IMR-90 (cell line): ENCODE measurements around the gene BHLHA15. TPM values are rescaled to one million over a fixed set of nuclear protein-coding genes. Genes with fewer than 3 reads are reported as not detected.
"Not testable (repeated sequence)": the region's sequence is repeated elsewhere in the genome, so short reads cannot be mapped to it uniquely, and the experiment has no call there.

ENCODE experiments used
- ATAC-seq: fragments of 200-7000 bp; cut with Tn5 transposase; 2 replicates; pipeline ENCODE4 v1.9.1; 2020; ENCODE audit warnings: low read depth, mild to moderate bottlenecking, moderate library complexity
- BruUV-seq: library from RNA; stranded (reverse); fragments of 400-500 nt; replicated peaks from 2 replicates; lab custom pipeline; 2021; lab: Mats Ljungman, UMichigan
- CTCF ChIA-PET: fragments of 300-600 bp; formaldehyde crosslinking; extraction: SDS; loops from one replicate; lab custom pipeline; 2021; ENCODE audit warnings: antibody characterized with exemption; lab: Yijun Ruan, JAX
- POLR2A ChIA-PET: fragments of 300-600 bp; sonication (Branson Sonifier 250); formaldehyde crosslinking; loops from one replicate; lab custom pipeline; 2022; ENCODE audit warnings: antibody characterized with exemption; ENCODE audit not compliant: unreplicated experiment; lab: Charles Lee
- DNase-seq: peaks from one replicate; pipeline ENCODE4 v3.0.0; 2013
- H2AFZ ChIP-seq: replicated peaks from 2 replicates; pipeline ENCODE3; 2013; ENCODE audit warnings: low read length, mild to moderate bottlenecking; ENCODE audit not compliant: poor library complexity
- H2AK5ac ChIP-seq: 2 replicates; pipeline ENCODE4 v1.6.1; 2013; ENCODE audit warnings: low read depth, low read length, inconsistent platforms
- H2AK9ac ChIP-seq: replicated peaks from 2 replicates; pipeline ENCODE3; 2013; ENCODE audit warnings: mild to moderate bottlenecking, low read depth, low read length, moderate library complexity; ENCODE audit not compliant: poor library complexity
- H2BK120ac ChIP-seq: 2 replicates; pipeline ENCODE4 v1.6.1; 2013; ENCODE audit warnings: low read depth, low read length, inconsistent platforms
- H2BK15ac ChIP-seq: 3 replicates; pipeline ENCODE4 v1.6.1; 2013; ENCODE audit warnings: low read depth, low read length, inconsistent platforms
- H2BK20ac ChIP-seq: 2 replicates; pipeline ENCODE4 v1.6.1; 2013; ENCODE audit warnings: low read depth, mild to moderate bottlenecking, inconsistent platforms, low read length, moderate library complexity
- H2BK5ac ChIP-seq: 2 replicates; pipeline ENCODE4 v1.6.1; 2013; ENCODE audit warnings: mild to moderate bottlenecking, low read depth, low read length, inconsistent platforms; ENCODE audit not compliant: poor library complexity, severe bottlenecking
- H3K14ac ChIP-seq: replicated peaks from 2 replicates; pipeline ENCODE4 v1.6.1; 2013; ENCODE audit warnings: low read depth, low read length, inconsistent platforms
- H3K18ac ChIP-seq: 2 replicates; pipeline ENCODE4 v1.6.1; 2013; ENCODE audit warnings: low read depth, low read length, control low read depth
- H3K23ac ChIP-seq: 2 replicates; pipeline ENCODE4 v1.6.1; 2013; ENCODE audit warnings: low read depth, low read length, inconsistent platforms
- H3K27ac ChIP-seq: 2 replicates; pipeline ENCODE4 v1.5.1; 2013; ENCODE audit warnings: mild to moderate bottlenecking, control low read depth, low read length; ENCODE audit not compliant: insufficient read depth
- H3K27me3 ChIP-seq: 2 replicates; pipeline ENCODE4 v1.6.1; 2013; ENCODE audit warnings: low read length; ENCODE audit not compliant: control insufficient read depth, insufficient read depth
- H3K36me3 ChIP-seq: 2 replicates; pipeline ENCODE4 v1.6.1; 2013; ENCODE audit warnings: low read length, mixed read lengths; ENCODE audit not compliant: control insufficient read depth, insufficient read depth
- H3K4ac ChIP-seq: 2 replicates; pipeline ENCODE4 v1.6.1; 2013; ENCODE audit warnings: low read depth, low read length, inconsistent platforms
- H3K4me1 ChIP-seq: 2 replicates; pipeline ENCODE4 v1.6.1; 2013; ENCODE audit warnings: low read length, mixed read lengths; ENCODE audit not compliant: control insufficient read depth, insufficient read depth
- H3K4me2 ChIP-seq: 2 replicates; pipeline ENCODE4 v1.6.1; 2013; ENCODE audit warnings: low read depth, mild to moderate bottlenecking, control low read depth, low read length, moderate library complexity
- H3K4me3 ChIP-seq: 2 replicates; pipeline ENCODE4 v1.5.1; 2013; ENCODE audit warnings: low read depth, mild to moderate bottlenecking, control low read depth, low read length, moderate library complexity; ENCODE audit not compliant: insufficient read depth
- H3K56ac ChIP-seq: 2 replicates; pipeline ENCODE4 v1.6.1; 2013; ENCODE audit warnings: low read length, inconsistent platforms; ENCODE audit not compliant: insufficient read depth; ENCODE audit errors: extremely low read depth
- H3K79me1 ChIP-seq, 2 experiments: 2 replicates each; pipeline ENCODE4 v1.6.1; 2013; ENCODE audit warnings: low read length in 2 of 2, inconsistent platforms in 1 of 2, low read depth in 1 of 2
- H3K9ac ChIP-seq: 2 replicates; pipeline ENCODE4 v1.6.1; 2013; ENCODE audit warnings: low read depth, low read length, control low read depth
- H3K9me1 ChIP-seq: 2 replicates; pipeline ENCODE4 v1.6.1; 2013; ENCODE audit warnings: low read length, inconsistent platforms; ENCODE audit not compliant: insufficient read depth
- H3K9me3 ChIP-seq: 2 replicates; pipeline ENCODE4 v1.6.1; 2013; ENCODE audit warnings: low read length; ENCODE audit not compliant: control insufficient read depth, insufficient read depth
- H4K20me1 ChIP-seq: 2 replicates; pipeline ENCODE4 v1.6.1; 2013; ENCODE audit warnings: low read length, inconsistent platforms; ENCODE audit not compliant: insufficient read depth
- H4K5ac ChIP-seq: 2 replicates; pipeline ENCODE4 v1.6.1; 2013; ENCODE audit warnings: mild to moderate bottlenecking, low read depth, low read length, control low read depth
- H4K8ac ChIP-seq, 2 experiments: 2 replicates each; pipeline ENCODE4 v1.6.1; 2013; ENCODE audit warnings: low read depth in 2 of 2, low read length in 2 of 2, control low read depth in 1 of 2, inconsistent platforms in 1 of 2
- H4K91ac ChIP-seq: 2 replicates; pipeline ENCODE4 v1.6.1; 2013; ENCODE audit warnings: low read depth, low read length, inconsistent platforms; ENCODE audit not compliant: insufficient read depth
- BHLHE40 ChIP-seq: fragments of 150-350 bp; IDR thresholded peaks from 2 replicates; pipeline ENCODE4 v1.6.1; 2016; ENCODE audit warnings: mild to moderate bottlenecking, low read depth, low read length
- CHD1 ChIP-seq: IDR thresholded peaks from 2 replicates; pipeline ENCODE4 v1.6.1; 2012; ENCODE audit warnings: low read depth, low read length, improper control_type of control experiment
- CTCF ChIP-seq: conservative IDR thresholded peaks from 2 replicates; pipeline ENCODE4 v1.5.1; 2012; ENCODE audit warnings: mild to moderate bottlenecking, low read depth, low read length, improper control_type of control experiment
- WGBS, 2 experiments: methylation state at CpG; one replicate each; pipeline versions ENCODE4 v1.1.5 to v1.1.7; 2013; ENCODE audit warnings: missing lambda C conversion rate in 2 of 2; ENCODE audit not compliant: insufficient read length in 1 of 2; ENCODE audit errors: extremely low coverage in 2 of 2; 5-methylcytosine and 5-hydroxymethylcytosine counted together
- dilution Hi-C: fragments of 300-500 bp; cut with HindIII; formaldehyde crosslinking; loops from one replicate; pipeline ENCODE4 v1.14.3; 2018; ENCODE audit warnings: low sequenced_read_pairs; ENCODE audit not compliant: unreplicated experiment
- in situ Hi-C: fragments of 300-500 bp; cut with MboI; formaldehyde crosslinking; loops from 3 replicates; pipeline ENCODE4 v1.14.3; 2019; ENCODE audit warnings: low sequenced_read_pairs, inconsistent platforms, mixed read lengths
- intact Hi-C: fragments of 100-400 bp; cut with micrococcal nuclease; formaldehyde crosslinking; loops from 2 replicates; pipeline ENCODE4 v1.10.0; 2022
- polyA plus RNA-seq, 3 experiments: library from polyadenylated mRNA; depleted of rRNA; stranded (reverse); fragments of >200 nt; gene quantifications; 2 replicates each; pipeline ENCODE4 v1.2.3, GENCODE V29; 2012; ENCODE audit warnings: low replicate concordance in 1 of 3
- total RNA-seq: library from RNA; depleted of rRNA; stranded (reverse); fragments of >200 nt; gene quantifications from 2 replicates; pipeline ENCODE4 v1.2.3, GENCODE V29; 2012

BHLHA15 gene
- total and polyA plus RNA-seq, 2 of the 4 experiments (the other 2 are of a cell fraction): not detected

GRCh38 chr7:98217623-98218582 is 6.7 kb downstream of the BHLHA15 start:
- H3K9me1 ChIP-seq: no peaks in the 10 kb centered on the region
- H3K9ac ChIP-seq: no peak overlapping the region
- H3K9me3 ChIP-seq: no peaks in the 10 kb centered on the region
- no peak overlapping the region for H3K27ac ChIP-seq
- H2BK5ac ChIP-seq: no peak overlapping the region
- no peaks in the 10 kb centered on the region for H4K20me1 ChIP-seq
- no peak for ATAC-seq
- no peak for DNase-seq
- H3K56ac ChIP-seq: no peak overlapping the region
- intact Hi-C loops (no loop called here), dilution Hi-C loops (no loop called here), in situ Hi-C loops (no loop called here)
- no peak overlapping the region for H3K14ac ChIP-seq
- H4K8ac ChIP-seq: no peak overlapping the region
- BruUV-seq: no TSS peak
- H3K36me3 ChIP-seq: peaks cover 27% of the 10 kb centered on the region
- no peak overlapping the region for H3K4me2 ChIP-seq
- TF ChIP-seq BHLHE40 (no peak), CTCF (no peak), CHD1 (no peak)
- H3K4me3 ChIP-seq: no peak overlapping the region
- H3K4ac ChIP-seq: no peak overlapping the region; the same call in 1 of the 2 replicates
- no peak overlapping the region for H3K18ac ChIP-seq
- POLR2A ChIA-PET: no interaction called here
- H2BK20ac ChIP-seq: no peak overlapping the region
- no peak overlapping the region for H2AFZ ChIP-seq
- no peak overlapping the region for H4K5ac ChIP-seq
- no peak overlapping the region for H4K91ac ChIP-seq
- no peak overlapping the region for H2AK5ac ChIP-seq
- no peaks in the 10 kb centered on the region for H3K27me3 ChIP-seq
- peaks cover 3% of the 10 kb centered on the region for H3K4me1 ChIP-seq
- no peak overlapping the region for H2BK15ac ChIP-seq
- no peak overlapping the region for H3K23ac ChIP-seq
- no peak overlapping the region for H2BK120ac ChIP-seq
- CTCF ChIA-PET: no interaction called here
- H2AK9ac ChIP-seq: peak overlapping the region; percentile 81
- no peaks in the 10 kb centered on the region for H3K79me1 ChIP-seq
- 90% methylated on average over 10 of the region's 41 CpGs; no CpG with 5 or more reads in 1 of the 2 experiments for WGBS, 2 experiments

GRCh38 chr7:98219382-98219781 is 8.1 kb downstream of the BHLHA15 start:
- DNase-seq, CTCF ChIA-PET, BruUV-seq: not testable (repeated sequence)

More at GRCh38 chr7:98219382-98219781, 8.1 kb downstream of the BHLHA15 start:
- H3K4me2 ChIP-seq, H4K91ac ChIP-seq, H4K8ac ChIP-seq, H3K4me1 ChIP-seq, in situ Hi-C loops, H3K79me1 ChIP-seq, intact Hi-C loops, H3K9me3 ChIP-seq, H2AK9ac ChIP-seq, H2AK5ac ChIP-seq, POLR2A ChIA-PET, H3K9ac ChIP-seq, H3K18ac ChIP-seq, H3K27me3 ChIP-seq, H2BK120ac ChIP-seq, H3K14ac ChIP-seq, H2BK20ac ChIP-seq, H3K4ac ChIP-seq, H2BK15ac ChIP-seq, H3K23ac ChIP-seq, dilution Hi-C loops, H3K56ac ChIP-seq, H4K5ac ChIP-seq, H3K9me1 ChIP-seq, H4K20me1 ChIP-seq, H2AFZ ChIP-seq, H3K4me3 ChIP-seq: not testable (repeated sequence)
- peaks cover 29% of the 10 kb centered on the region for H3K36me3 ChIP-seq
- ATAC-seq: peak; percentile 47
- peak overlapping the region; percentile 26 for H2BK5ac ChIP-seq
- peak overlapping the region; percentile 71; the same call in 1 of the 2 replicates for H3K27ac ChIP-seq
- 89% methylated on average over 3 of the region's 6 CpGs; no CpG with 5 or more reads in 1 of the 2 experiments for whole genome bisulfite sequencing, 2 experiments
